HEK293 (cell line): ENCODE data around the gene ZNF862.

Experiments
- ATF2 ChIP-seq: fragments of 450-650 bp; formaldehyde crosslinking; IDR thresholded peaks from 2 replicates; pipeline ENCODE4 v1.5.1; 2016; ENCODE audit warnings: missing biosample characterization, missing genetic modification characterization, low read depth
- CTCF ChIP-seq: fragments of 450-650 bp; formaldehyde crosslinking; IDR thresholded peaks from 2 replicates; pipeline ENCODE4 v1.5.1; 2016; ENCODE audit warnings: missing biosample characterization, missing genetic modification characterization
- OSR2 ChIP-seq: fragments of 450-650 bp; formaldehyde crosslinking; IDR thresholded peaks from 2 replicates; pipeline ENCODE4 v1.5.1; 2016; ENCODE audit warnings: missing biosample characterization, missing genetic modification characterization
- ZNF184 ChIP-seq: fragments of 450-650 bp; IDR thresholded peaks from 2 replicates; pipeline ENCODE4 v1.5.1; 2018; ENCODE audit warnings: missing biosample characterization, mild to moderate bottlenecking, missing genetic modification characterization
- ZNF266 ChIP-seq: fragments of 450-650 bp; formaldehyde crosslinking; IDR thresholded peaks from 2 replicates; pipeline ENCODE4 v1.5.1; 2016; ENCODE audit warnings: missing biosample characterization, missing genetic modification characterization, low read depth
- ZNF423 ChIP-seq: fragments of 450-650 bp; formaldehyde crosslinking; IDR thresholded peaks from 2 replicates; pipeline ENCODE4 v1.5.1; 2016; ENCODE audit warnings: missing biosample characterization, missing genetic modification characterization

- TF ChIP-seq ZNF423 (tag by site-specific recombination) (no peak), OSR2 (tag by site-specific recombination) (no peak), ZNF266 (tag by site-specific recombination) (no peak), CTCF (no peak), ATF2 (no peak), ZNF184 (tag by site-specific recombination) (no peak)
These were observed 44.3 kb downstream of the ZNF862 start for GRCh38 chr7:149882248-149883047.
